ENCODE measurements around the gene LYPLAL1. TPM values are rescaled to one million over a fixed set of nuclear protein-coding genes. Genes with fewer than 3 reads are reported as not detected.

Gene LYPLAL1
- total and polyA plus RNA-seq, 3 donors from 2014 or later: 20.8 to 33.8 (median 26.5) TPM

DNA sequence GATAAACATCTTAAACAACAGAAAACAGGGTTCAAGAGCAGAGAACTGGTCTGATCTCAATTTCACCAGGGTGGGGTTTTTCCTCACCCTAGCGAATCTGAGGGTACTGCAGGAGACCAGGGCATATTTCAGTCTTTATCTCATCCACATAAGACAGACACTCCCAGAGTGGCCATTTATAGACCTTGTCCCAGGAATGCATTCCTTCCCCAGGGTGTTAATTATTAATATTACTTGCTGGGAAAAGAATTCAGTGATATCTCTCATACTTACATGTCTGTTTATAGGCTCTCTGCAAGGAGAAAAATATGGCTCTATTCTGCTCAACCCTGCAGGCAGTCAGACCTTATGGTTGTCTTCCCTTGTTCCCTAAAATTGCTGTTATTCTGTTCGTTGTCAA lies 84.1 kb downstream of the LYPLAL1 start:
- H3K9me3 ChIP-seq: no peaks in the 10 kb centered on the region

DNA sequence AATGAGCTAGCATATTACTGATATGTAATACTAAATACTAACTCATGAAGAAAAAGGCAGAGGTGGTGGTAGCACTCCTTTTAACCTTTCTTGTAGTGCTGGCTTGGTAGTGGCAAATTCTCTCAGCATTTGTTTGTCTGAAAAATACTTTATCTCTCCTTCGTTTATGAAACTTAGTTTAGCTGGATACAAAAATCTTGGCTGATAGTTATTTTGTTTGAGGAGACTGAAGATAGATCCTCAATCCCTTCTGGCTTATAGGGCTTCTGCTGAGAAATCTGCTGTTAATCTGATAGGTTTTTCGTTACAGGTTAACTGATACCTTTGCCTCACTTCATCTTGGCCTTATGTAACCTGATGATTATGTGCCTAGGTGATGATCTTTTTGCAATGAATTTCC lies 87.8 kb downstream of the LYPLAL1 start:
- intact Hi-C loops (cut with DNase I; ENCODE audit: low total_unique reads): no loop called here
- 72 to 93% methylated on average over 2 of the region's 2 CpGs for WGBS, 2 donors
- DNase-seq: no peak

More for the DNA sequence above, 84.1 kb downstream of the LYPLAL1 start:
- H3K27me3 ChIP-seq: no peaks in the 10 kb centered on the region
- TF ChIP-seq, protein P1, sequence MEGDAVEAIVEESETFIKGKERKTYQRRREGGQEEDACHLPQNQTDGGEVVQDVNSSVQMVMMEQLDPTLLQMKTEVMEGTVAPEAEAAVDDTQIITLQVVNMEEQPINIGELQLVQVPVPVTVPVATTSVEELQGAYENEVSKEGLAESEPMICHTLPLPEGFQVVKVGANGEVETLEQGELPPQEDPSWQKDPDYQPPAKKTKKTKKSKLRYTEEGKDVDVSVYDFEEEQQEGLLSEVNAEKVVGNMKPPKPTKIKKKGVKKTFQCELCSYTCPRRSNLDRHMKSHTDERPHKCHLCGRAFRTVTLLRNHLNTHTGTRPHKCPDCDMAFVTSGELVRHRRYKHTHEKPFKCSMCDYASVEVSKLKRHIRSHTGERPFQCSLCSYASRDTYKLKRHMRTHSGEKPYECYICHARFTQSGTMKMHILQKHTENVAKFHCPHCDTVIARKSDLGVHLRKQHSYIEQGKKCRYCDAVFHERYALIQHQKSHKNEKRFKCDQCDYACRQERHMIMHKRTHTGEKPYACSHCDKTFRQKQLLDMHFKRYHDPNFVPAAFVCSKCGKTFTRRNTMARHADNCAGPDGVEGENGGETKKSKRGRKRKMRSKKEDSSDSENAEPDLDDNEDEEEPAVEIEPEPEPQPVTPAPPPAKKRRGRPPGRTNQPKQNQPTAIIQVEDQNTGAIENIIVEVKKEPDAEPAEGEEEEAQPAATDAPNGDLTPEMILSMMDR (IDR thresholded peaks at IDR 0.05): no peak
- no peak for TF ChIP-seq POLR2A (IDR thresholded peaks at IDR 0.05)
- no peaks in the 10 kb centered on the region for H3K4me1 ChIP-seq
- H3K36me3 ChIP-seq (ENCODE audit: low read depth, missing control alignments): no peaks in the 10 kb centered on the region
- no peak overlapping the region for H3K4me3 ChIP-seq
- 40 to 45% methylated on average over 2 of the region's 2 CpGs for WGBS, 2 donors
- no peak for DNase-seq
- intact Hi-C loops (cut with DNase I; ENCODE audit: low total_unique reads): no loop called here
- no peak overlapping the region for H3K27ac ChIP-seq

More for the DNA sequence above, 87.8 kb downstream of the LYPLAL1 start:
- no peak for TF ChIP-seq POLR2A (IDR thresholded peaks at IDR 0.05)
- TF ChIP-seq, protein P1 (IDR thresholded peaks at IDR 0.05): no peak
- H3K27ac ChIP-seq: no peak overlapping the region
- H3K9me3 ChIP-seq: no peaks in the 10 kb centered on the region
- no peak overlapping the region for H3K4me3 ChIP-seq
- no peaks in the 10 kb centered on the region for H3K36me3 ChIP-seq (ENCODE audit: low read depth, missing control alignments)
- no peaks in the 10 kb centered on the region for H3K4me1 ChIP-seq
- H3K27me3 ChIP-seq: no peaks in the 10 kb centered on the region
